Measurements from ENCODE around the gene OR2A25.

DNA sequence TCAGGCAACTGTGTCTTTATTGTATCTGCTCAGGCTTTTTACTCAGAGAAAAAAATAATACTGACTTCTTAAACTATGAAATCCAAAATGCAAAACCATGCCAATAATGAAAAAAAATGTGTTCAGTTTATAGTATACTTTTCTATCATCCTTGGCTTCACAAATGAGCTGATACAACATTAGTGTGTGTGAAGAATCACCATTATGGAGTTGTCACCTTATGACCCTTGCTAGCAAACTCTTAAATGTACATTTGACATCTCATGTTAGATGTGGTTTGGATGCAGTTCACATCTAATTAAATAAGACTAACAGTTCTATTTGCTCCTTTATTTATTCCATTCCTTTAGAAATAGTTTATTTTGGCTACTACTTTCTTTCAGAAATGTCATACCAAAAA lies 35.6 kb downstream of the OR2A25 start:
- TF ChIP-seq, protein P1, sequence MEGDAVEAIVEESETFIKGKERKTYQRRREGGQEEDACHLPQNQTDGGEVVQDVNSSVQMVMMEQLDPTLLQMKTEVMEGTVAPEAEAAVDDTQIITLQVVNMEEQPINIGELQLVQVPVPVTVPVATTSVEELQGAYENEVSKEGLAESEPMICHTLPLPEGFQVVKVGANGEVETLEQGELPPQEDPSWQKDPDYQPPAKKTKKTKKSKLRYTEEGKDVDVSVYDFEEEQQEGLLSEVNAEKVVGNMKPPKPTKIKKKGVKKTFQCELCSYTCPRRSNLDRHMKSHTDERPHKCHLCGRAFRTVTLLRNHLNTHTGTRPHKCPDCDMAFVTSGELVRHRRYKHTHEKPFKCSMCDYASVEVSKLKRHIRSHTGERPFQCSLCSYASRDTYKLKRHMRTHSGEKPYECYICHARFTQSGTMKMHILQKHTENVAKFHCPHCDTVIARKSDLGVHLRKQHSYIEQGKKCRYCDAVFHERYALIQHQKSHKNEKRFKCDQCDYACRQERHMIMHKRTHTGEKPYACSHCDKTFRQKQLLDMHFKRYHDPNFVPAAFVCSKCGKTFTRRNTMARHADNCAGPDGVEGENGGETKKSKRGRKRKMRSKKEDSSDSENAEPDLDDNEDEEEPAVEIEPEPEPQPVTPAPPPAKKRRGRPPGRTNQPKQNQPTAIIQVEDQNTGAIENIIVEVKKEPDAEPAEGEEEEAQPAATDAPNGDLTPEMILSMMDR (IDR thresholded peaks at IDR 0.05) = no peak
- TF ChIP-seq EP300 (IDR thresholded peaks at IDR 0.05; ENCODE audit: borderline replicate concordance in 1 of 2, low read depth in 1 of 2, low read length in 1 of 2) (no peak), MXI1 (IDR thresholded peaks at IDR 0.05; ENCODE audit: low read depth, low read length) (no peak), RAD21 (IDR thresholded peaks at IDR 0.05; ENCODE audit: low read length) (no peak), TAF1 (IDR thresholded peaks at IDR 0.05; ENCODE audit: borderline replicate concordance, low read depth, low read length) (no peak), EZH2phosphoT487 (IDR thresholded peaks at IDR 0.05; ENCODE audit: borderline replicate concordance, low read depth) (no peak), SMC3 (IDR thresholded peaks at IDR 0.05; ENCODE audit: low read depth, low read length) (no peak), SIN3A (IDR thresholded peaks at IDR 0.05; ENCODE audit: borderline replicate concordance, low read depth, low read length) (no peak), GABPA (IDR thresholded peaks at IDR 0.05; ENCODE audit: low read depth) (no peak), RXRA (IDR thresholded peaks at IDR 0.05; ENCODE audit: borderline replicate concordance, low read depth) (no peak)
- TF ChIP-seq, protein P2, sequence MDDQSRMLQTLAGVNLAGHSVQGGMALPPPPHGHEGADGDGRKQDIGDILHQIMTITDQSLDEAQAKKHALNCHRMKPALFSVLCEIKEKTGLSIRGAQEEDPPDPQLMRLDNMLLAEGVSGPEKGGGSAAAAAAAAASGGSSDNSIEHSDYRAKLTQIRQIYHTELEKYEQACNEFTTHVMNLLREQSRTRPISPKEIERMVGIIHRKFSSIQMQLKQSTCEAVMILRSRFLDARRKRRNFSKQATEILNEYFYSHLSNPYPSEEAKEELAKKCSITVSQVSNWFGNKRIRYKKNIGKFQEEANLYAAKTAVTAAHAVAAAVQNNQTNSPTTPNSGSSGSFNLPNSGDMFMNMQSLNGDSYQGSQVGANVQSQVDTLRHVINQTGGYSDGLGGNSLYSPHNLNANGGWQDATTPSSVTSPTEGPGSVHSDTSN (IDR thresholded peaks at IDR 0.05) = no peak
- TF ChIP-seq, protein P3, sequence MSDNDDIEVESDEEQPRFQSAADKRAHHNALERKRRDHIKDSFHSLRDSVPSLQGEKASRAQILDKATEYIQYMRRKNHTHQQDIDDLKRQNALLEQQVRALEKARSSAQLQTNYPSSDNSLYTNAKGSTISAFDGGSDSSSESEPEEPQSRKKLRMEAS (IDR thresholded peaks at IDR 0.05; ENCODE audit: low read depth) = no peak
